Fibroblast of mammary gland (primary cell): Measurements from ENCODE around the gene TNK2.
"Not testable (repeated sequence)": the region's sequence is repeated elsewhere in the genome, so short reads cannot be mapped to it uniquely, and the experiment has no call there.

ENCODE experiments used
- DNase-seq: peaks from one replicate; pipeline ENCODE4 v3.0.0-alpha.2; 2010; ENCODE audit warnings: low read depth
- H3K4me3 ChIP-seq: 2 replicates; pipeline ENCODE4 v1.5.1; 2011; ENCODE audit warnings: low read depth, mild to moderate bottlenecking, low read length, moderate library complexity; ENCODE audit not compliant: control insufficient read depth
- TF ChIP-seq, protein P1 (sequence below): conservative IDR thresholded peaks from 2 replicates; pipeline ENCODE4 v1.5.1; 2011; ENCODE audit warnings: low read depth, low read length, inconsistent platforms; ENCODE audit not compliant: control insufficient read depth, insufficient read depth

The TNK2 gene

GRCh38 chr3:195903950-195904290, 4.4 kb downstream of the TNK2 start:
- TF ChIP-seq, protein P1, sequence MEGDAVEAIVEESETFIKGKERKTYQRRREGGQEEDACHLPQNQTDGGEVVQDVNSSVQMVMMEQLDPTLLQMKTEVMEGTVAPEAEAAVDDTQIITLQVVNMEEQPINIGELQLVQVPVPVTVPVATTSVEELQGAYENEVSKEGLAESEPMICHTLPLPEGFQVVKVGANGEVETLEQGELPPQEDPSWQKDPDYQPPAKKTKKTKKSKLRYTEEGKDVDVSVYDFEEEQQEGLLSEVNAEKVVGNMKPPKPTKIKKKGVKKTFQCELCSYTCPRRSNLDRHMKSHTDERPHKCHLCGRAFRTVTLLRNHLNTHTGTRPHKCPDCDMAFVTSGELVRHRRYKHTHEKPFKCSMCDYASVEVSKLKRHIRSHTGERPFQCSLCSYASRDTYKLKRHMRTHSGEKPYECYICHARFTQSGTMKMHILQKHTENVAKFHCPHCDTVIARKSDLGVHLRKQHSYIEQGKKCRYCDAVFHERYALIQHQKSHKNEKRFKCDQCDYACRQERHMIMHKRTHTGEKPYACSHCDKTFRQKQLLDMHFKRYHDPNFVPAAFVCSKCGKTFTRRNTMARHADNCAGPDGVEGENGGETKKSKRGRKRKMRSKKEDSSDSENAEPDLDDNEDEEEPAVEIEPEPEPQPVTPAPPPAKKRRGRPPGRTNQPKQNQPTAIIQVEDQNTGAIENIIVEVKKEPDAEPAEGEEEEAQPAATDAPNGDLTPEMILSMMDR, result no peak
- no peak overlapping the region for H3K4me3 ChIP-seq
- DNase-seq, result no peak

DNA sequence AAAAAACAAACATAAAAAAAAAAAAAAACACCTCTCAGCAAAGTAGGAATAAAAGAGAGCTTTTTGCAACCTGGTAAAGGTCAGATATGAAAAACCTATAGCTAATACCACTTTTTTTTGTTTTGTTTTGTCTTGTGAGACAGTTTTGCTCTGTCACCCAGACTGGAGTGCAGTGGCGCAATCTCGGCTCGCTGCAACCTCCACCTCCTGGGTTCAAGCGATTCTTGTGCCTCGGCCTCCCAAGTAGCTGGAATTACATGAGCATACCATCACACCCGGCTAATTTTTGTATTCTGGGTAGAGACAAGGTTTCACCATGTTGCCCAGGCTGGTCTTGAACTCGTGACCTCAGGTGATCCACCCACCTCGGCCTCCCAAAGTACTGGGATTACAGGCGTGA, 5.7 kb downstream of the TNK2 start:
- not testable (repeated sequence) for DNase-seq, H3K4me3 ChIP-seq

- DNase-seq, H3K4me3 ChIP-seq: not testable (repeated sequence)
Observed at GRCh38 chr3:195901836-195902585, 6.3 kb downstream of the TNK2 start.

DNA sequence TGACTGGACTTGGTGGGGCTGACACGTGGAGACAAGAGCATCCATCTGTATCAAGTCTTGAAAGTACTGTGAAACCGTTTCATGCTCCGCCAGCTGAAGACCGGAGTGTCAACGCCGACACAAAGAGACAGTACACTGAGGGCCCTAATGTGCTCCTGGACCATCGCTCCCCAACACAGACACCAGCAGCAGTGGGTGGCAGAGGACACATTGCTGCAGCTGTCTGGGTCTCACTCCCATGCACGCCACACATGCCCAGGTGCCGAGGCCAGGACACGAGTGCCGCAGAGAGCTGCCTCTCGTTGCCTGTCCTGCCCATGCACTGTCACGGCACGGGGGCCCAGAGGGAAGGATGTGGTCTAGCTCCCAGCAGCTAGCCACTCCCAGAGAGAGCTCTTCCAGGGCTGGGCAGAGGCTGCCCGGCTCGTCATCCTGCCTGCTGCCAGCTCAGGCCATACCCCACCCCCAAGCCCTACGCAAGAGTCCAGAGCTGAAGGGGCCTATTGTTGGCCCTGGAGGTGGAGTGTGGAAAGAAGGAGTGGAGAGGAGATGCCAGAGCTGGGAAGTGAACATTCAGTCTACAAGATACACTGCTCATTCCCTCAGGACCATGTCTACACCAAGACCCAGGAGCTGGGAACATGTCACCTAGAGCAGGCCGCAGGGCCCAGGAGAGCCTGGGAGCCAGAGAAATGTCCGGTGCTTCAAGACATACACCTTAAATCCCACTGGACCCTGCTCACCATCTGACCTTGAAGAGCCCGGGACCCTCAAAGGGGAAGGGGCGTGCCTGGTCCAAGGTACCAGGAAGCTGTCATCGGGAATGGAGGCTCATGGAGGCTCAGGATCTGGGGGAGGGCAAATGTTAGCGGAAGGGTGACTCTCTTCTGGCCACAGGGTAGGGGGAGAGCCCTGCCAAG, 7.7 kb downstream of the TNK2 start:
- TF ChIP-seq, protein P1, result no peak
- H3K4me3 ChIP-seq, result no peak overlapping the region
- no peak for DNase-seq

- no peak for DNase-seq
- H3K4me3 ChIP-seq, result no peak overlapping the region
- TF ChIP-seq, protein P1, result no peak
Observed at GRCh38 chr3:195899701-195900435, 8.5 kb downstream of the TNK2 start.

GRCh38 chr3:195897853-195898415, 10.4 kb downstream of the TNK2 start:
- H3K4me3 ChIP-seq, result no peak overlapping the region
- no peak for DNase-seq
- TF ChIP-seq, protein P1, result no peak

GRCh38 chr3:195897081-195897852, 11.1 kb downstream of the TNK2 start:
- DNase-seq, result peak; percentile 76
- H3K4me3 ChIP-seq, result no peak overlapping the region
- TF ChIP-seq, protein P1, result no peak
